Measurements from ENCODE around the gene MAN2A2.
"Not testable (repeated sequence)": the region's sequence is repeated elsewhere in the genome, so short reads cannot be mapped to it uniquely, and the experiment has no call there.

MAN2A2 gene

DNA sequence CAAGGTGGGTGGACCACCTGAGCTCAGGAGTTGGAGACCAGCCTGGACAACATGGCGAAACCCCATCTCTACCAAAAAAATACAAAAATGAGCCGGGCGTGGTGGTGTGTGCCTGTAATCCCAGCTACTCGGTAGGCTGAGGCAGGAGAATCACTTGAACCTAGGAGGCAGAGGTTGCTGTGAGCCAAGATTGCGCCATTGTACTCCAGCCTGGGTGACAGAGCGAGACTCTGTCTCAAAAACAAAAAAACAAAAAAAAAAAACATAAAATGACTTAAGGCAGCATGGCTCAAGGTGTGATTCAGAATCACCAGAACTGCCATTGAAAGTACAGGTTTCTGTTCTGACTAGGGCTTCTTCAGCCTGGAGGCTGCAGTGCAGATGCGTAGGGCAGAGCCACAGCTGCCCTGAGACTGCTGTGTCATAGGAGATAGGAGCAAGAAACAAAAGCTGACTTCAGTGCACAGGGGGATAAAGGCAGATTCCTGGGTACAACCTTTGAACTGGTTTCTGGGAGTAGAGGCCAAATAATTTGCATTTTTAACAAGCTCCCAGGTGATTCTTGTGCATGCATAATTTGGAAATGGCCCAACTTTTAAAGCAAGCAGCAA lies 19.7 kb downstream of the MAN2A2 start:
- DNase-seq, result peak; percentile 62

DNA sequence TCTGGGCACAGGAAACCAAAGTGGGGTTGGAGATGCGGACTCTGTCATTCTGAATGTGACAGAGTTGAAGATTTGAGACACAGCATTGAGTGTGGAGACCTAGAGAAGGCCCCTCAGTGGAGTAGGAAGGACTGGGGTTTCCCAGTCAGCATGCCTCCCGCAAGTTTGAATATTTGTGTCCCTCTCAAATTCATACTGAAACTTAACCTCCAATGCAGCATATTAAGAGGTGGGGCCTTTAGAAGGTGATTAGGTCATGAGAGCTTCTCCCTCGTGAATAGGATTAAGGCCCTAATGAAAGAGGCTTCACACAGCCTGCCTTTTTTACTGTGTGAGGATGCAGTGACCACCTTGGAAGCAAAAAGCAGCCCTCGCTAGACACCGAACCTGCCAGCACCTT lies 21.3 kb downstream of the MAN2A2 start:
- DNase-seq, result peak; percentile 20

DNA sequence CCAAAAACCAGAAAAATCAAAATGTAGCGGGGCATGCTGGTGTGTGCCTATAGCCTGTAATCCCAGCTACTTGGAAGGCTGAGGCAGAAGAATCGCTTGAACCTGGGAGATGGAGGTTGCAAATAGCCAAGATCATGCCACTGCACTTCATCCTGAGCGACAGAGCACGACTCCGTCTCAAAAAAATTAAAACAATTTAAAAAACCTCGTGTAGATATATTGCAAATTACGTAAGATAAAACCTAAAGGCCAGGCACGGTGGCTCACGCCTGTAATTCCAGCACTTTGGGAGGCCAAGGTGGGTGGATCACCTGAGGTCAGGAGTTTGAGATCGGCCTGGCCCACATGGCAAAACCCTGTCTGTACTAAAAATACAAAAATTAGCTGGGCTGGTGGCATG lies 23.7 kb downstream of the MAN2A2 start:
- not testable (repeated sequence) for DNase-seq

DNA sequence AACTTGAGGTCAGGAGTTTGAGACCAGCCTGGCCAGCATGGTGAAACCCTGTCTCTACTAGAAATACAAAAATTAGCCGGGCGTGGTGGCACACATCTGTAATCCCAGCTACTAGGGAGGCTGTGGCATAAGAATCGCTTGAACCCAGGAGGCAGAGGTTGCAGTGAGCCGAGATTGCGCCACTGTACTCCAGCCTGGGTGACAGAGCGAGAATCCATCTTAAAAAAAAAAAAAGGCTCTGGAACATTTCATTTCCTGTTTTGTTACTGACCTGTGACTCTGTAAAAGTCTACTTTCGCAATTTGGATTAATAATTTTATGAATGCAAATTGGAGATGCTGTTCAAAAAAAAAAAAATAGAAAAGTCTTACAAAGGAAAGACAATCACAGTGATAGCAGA lies 25.0 kb downstream of the MAN2A2 start:
- not testable (repeated sequence) for DNase-seq

DNA sequence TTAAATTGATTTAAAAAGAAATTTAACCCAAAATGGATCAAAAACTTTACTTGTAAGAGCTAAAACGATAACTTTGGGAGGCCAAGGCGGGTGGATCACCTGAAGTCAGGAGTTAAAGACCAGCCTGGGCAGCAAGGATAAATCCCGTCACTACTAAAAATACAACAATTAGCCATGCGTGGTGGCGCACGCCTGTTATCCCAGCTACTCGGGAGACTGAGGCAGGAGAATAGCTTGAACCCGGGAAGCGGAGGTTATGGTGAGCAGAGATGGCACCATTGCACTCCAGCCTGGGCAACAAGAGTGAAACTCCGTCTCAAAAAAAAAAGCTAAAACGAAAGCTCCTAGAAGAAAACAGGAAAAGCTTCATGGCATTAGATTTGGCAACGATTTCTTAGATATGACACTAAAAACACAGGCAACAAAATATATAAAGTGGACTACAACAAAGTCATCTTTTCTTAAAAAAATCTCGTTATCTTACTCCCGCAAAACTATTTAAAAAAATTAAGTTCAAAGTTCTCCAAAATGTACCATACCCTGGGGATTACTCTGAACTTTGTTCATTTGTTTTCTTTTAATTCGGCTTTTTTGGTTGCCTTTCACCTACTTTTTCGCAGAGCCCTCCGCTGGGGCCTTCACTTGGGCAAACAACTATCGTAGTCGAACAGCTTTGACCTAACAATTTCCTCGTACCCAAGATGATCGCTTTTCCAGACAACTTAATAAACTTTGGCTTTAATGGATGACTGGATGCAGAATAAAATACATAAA lies 26.3 kb downstream of the MAN2A2 start:
- no peak for DNase-seq

GRCh38 chr15:90930861-90931574 lies 27.9 kb downstream of the MAN2A2 start:
- DNase-seq, result peak; percentile 17

GRCh38 chr15:90931575-90931827 lies 28.4 kb downstream of the MAN2A2 start:
- no peak for DNase-seq

DNA sequence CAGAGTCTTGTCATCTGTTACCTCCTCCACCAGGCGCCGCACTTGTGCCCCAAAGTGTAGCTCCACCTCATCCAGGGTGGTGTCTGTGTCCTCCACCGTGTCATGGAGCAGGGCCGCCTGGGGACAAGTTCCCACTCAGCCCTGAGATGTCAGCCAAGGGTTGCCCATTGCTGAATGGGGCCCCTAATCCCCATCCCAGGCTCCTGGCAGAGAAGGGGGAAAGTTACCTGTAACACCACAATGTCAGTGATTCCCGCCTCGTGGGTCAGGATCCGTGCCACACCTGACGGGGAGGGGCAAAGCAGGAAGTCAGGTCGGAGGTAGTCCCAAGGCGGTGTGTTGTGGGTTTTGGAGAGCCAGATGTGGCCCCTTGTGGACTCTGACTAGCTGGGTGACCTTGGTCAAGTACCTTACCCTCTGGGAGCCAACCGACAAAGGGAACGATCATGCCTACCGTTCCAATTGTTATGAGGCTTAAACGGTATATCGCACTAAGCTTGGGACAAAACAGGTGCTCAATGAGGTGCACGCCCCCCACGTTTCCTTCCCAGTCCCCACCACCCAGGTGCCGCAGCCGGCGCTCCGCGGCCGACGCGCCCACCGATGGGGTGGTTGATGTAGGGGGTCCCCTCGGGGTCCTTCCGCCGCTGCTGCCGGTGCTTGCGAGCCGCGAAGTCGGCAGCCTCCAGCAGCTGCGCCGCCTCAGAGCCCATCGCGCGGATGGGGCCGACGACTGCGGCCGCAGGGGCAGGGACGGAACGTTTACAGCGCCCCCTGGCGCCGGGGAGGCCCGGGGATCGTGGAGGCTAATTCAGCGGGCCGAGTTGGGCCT lies 28.9 kb downstream of the MAN2A2 start, which contains the start of gene HDDC3:
TSS of gene HDDC3 (minus strand) at position 722 of the 832 bp plus-strand sequence. CDS start at position 713, 9 bp downstream.
- peak; percentile 95 for DNase-seq

GRCh38 chr15:90932660-90932991 lies 29.5 kb downstream of the MAN2A2 start:
- no peak for DNase-seq

GRCh38 chr15:90933301-90933700 lies 30.2 kb downstream of the MAN2A2 start:
- no peak for DNase-seq

GRCh38 chr15:90934256-90934948 lies 31.3 kb downstream of the MAN2A2 start:
- peak; percentile 94 for DNase-seq

DNA sequence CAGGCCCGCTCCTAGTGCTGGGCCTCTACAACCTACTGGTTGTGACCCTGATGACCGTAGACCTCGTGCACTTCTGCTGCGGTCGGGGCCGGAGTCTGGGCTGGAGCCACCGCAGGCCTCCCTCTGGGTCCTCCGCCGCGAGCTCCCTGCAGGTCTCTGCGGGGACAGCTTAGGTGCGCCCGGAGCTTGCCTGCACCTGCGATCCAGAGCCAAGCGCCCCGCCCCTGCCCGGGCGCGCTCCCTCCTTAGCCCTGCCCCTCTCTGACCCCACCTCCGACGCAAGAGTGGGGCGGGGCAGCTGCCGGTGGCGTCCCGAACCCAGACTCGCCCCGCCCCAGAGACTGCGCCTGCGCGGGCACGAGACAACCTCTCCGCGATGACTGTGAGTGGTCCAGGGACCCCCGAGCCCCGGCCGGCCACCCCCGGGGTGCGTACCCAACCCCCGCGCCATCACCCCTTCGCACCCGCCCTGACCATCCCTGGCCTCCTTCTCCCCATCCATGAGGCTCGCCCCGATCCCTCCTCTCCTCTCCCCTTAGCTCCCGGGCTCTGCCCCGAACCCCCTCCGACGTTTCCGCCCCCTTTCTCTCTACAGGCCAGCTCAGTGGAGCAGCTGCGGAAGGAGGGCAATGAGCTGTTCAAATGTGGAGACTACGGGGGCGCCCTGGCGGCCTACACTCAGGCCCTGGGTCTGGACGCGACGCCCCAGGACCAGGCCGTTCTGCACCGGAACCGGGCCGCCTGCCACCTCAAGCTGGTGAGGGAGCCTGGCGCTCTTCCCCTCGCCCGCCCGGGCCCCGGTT lies 32.0 kb downstream of the MAN2A2 start, which contains the start of gene UNC45A:
TSS of gene UNC45A (plus strand) at position 337 of the 803 bp plus-strand sequence. CDS start at position 377, 40 bp downstream.
- peak; percentile 98 for DNase-seq

- DNase-seq, result no peak
Measured at GRCh38 chr15:90936823-90937222, 33.7 kb downstream of the MAN2A2 start.

GRCh38 chr15:90938261-90938660 lies 35.2 kb downstream of the MAN2A2 start:
- DNase-seq, result no peak

GRCh38 chr15:90939756-90940155 lies 36.7 kb downstream of the MAN2A2 start:
- no peak for DNase-seq

- no peak for DNase-seq
Measured at GRCh38 chr15:90941038-90941437, 37.9 kb downstream of the MAN2A2 start.

- DNase-seq, result no peak
Measured at GRCh38 chr15:90942354-90943120, 39.4 kb downstream of the MAN2A2 start.

GRCh38 chr15:90945091-90945490 lies 42.0 kb downstream of the MAN2A2 start:
- no peak for DNase-seq

DNA sequence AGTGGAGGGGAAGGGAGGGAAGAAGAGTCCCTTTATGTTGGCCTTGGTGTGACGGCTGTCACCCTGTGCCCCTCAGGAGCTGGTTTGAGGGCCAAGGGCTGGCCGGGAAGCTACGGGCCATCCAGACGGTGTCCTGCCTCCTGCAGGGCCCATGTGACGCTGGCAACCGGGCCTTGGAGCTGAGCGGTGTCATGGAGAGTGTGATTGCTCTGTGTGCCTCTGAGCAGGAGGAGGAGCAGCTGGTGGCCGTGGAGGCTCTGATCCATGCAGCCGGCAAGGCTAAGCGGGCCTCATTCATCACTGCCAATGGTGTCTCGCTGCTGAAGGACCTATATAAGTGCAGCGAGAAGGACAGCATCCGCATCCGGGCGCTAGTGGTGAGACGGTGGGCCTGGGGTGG lies 43.4 kb downstream of the MAN2A2 start:
- DNase-seq, result no peak

- DNase-seq, result no peak
Measured at GRCh38 chr15:90946941-90947576, 44.0 kb downstream of the MAN2A2 start.
